HepG2 (cell line): ENCODE results near the gene HEXD. TPM values are rescaled to one million over a fixed set of nuclear protein-coding genes. Genes with fewer than 3 reads are reported as not detected.

Source experiments
- ATAC-seq: fragments of 200-7000 bp; cut with Tn5 transposase; 3 replicates; pipeline ENCODE4 v1.9.1; 2020; ENCODE audit warnings: mild to moderate bottlenecking, moderate library complexity
- BruUV-seq: library from RNA; stranded (reverse); fragments of 400-500 nt; replicated peaks from 2 replicates; lab custom pipeline; 2021; lab: Mats Ljungman, UMichigan
- CTCF ChIA-PET: fragments of 300-600 bp; formaldehyde crosslinking; extraction: SDS; loops from one replicate; lab custom pipeline; 2021; ENCODE audit warnings: low total read pairs, inconsistent platforms, low intra/inter-chr PET ratio; lab: Yijun Ruan, JAX
- POLR2A ChIA-PET: fragments of 350-600 bp; sonication (Branson Sonifier 250); formaldehyde crosslinking; loops from one replicate; lab custom pipeline; 2020; ENCODE audit warnings: antibody characterized with exemption, inconsistent platforms; lab: Yijun Ruan, JAX
- DNase-seq: peaks from one replicate; pipeline ENCODE4 v3.0.0-alpha.2; 2015; ENCODE audit warnings: low spot score
- FAIRE-seq: peaks from 3 replicates; lab custom pipeline; 2011; peaks lifted over from hg19 to GRCh38; lab: Jason Lieb, UNC
- H2AFZ ChIP-seq: one replicate; pipeline ENCODE4 v1.6.1; 2011; ENCODE audit warnings: low read length, inconsistent platforms
- H3K27ac ChIP-seq: fragments of 300-600 bp; 3 replicates; pipeline ENCODE4 v1.8.0; 2011; ENCODE audit warnings: mixed run types, mild to moderate bottlenecking, mixed read lengths, low read length, inconsistent platforms; ENCODE audit not compliant: insufficient read depth; ENCODE audit errors: extremely low read length
- H3K27me3 ChIP-seq, 2 experiments: fragments of 200-600 bp in 1 of 2; 2 replicates in 1 of 2; 3 replicates in 1 of 2; pipeline versions ENCODE4 v1.6.0 to v1.8.0; 2011; ENCODE audit warnings: low read length in 2 of 2, mild to moderate bottlenecking in 2 of 2, moderate library complexity in 2 of 2, inconsistent platforms in 1 of 2; ENCODE audit not compliant: insufficient read depth in 2 of 2, control insufficient read depth in 1 of 2
- H3K36me3 ChIP-seq, 2 experiments: fragments of 200-600 bp in 1 of 2; replicated peaks in 1 of 2; 2 replicates in 1 of 2; 3 replicates in 1 of 2; pipeline versions ENCODE4 v1.5.1 to v1.8.0; 2011; ENCODE audit warnings: low read length in 2 of 2, inconsistent platforms in 1 of 2; ENCODE audit not compliant: insufficient read depth in 2 of 2, control insufficient read depth in 1 of 2
- H3K4me1 ChIP-seq: 2 replicates; pipeline ENCODE4 v1.5.1; 2012; ENCODE audit warnings: low read length, inconsistent platforms; ENCODE audit not compliant: insufficient read depth
- H3K4me2 ChIP-seq: 2 replicates; pipeline ENCODE4 v1.6.0; 2011; ENCODE audit warnings: low read depth, low read length, inconsistent platforms
- H3K4me3 ChIP-seq, 3 experiments: fragments of 200-600 bp in 1 of 3; sonication (generic), shearing (Covaris generic) in 1 of 3; replicated peaks in 1 of 3; 2 replicates each; pipeline ENCODE4 v1.5.1; 2011 to 2016; ENCODE audit warnings: low read length in 3 of 3, inconsistent platforms in 2 of 3, low read depth in 2 of 3, mild to moderate bottlenecking in 2 of 3, control low read depth in 1 of 3, mixed read lengths in 1 of 3; ENCODE audit not compliant: insufficient read depth in 1 of 3
- H3K79me2 ChIP-seq: one replicate; pipeline ENCODE4 v1.6.1; 2011; ENCODE audit warnings: low read length, inconsistent platforms; ENCODE audit not compliant: insufficient read depth
- H3K9ac ChIP-seq: 2 replicates; pipeline ENCODE4 v1.6.0; 2011; ENCODE audit warnings: mild to moderate bottlenecking, low read depth, low read length, inconsistent platforms; ENCODE audit not compliant: insufficient read depth
- H3K9me3 ChIP-seq: 2 replicates; pipeline ENCODE4 v1.5.1; 2012; ENCODE audit warnings: mild to moderate bottlenecking, low read length
- H4K20me1 ChIP-seq: 2 replicates; pipeline ENCODE4 v1.6.0; 2011; ENCODE audit warnings: inconsistent platforms, mild to moderate bottlenecking, low read length, moderate library complexity; ENCODE audit not compliant: insufficient read depth
- AFF4 ChIP-seq: sonication (generic); formaldehyde crosslinking; IDR thresholded peaks from 2 replicates; pipeline ENCODE4 v1.4.0; 2020; ENCODE audit warnings: missing genetic modification reagents
- BCLAF1 ChIP-seq: fragments of 450-650 bp; IDR thresholded peaks from 2 replicates; pipeline ENCODE4 v1.6.1; 2017; ENCODE audit warnings: mild to moderate bottlenecking
- E2F5 ChIP-seq: sonication (generic); formaldehyde crosslinking; conservative IDR thresholded peaks from 2 replicates; pipeline ENCODE4 v1.4.0; 2020; ENCODE audit warnings: missing genetic modification reagents
- GABPB1 ChIP-seq: IDR thresholded peaks from 2 replicates; pipeline ENCODE4 v1.6.1; 2016; ENCODE audit warnings: mild to moderate bottlenecking, missing genetic modification reagents, moderate library complexity, missing compliant biosample characterization
- GATAD1 ChIP-seq: IDR thresholded peaks from 2 replicates; pipeline ENCODE4 v1.6.1; 2016; ENCODE audit warnings: missing genetic modification reagents, missing compliant biosample characterization
- NFIB ChIP-seq: sonication (generic); formaldehyde crosslinking; IDR thresholded peaks from 2 replicates; pipeline ENCODE4 v1.9.0; 2021; ENCODE audit warnings: missing genetic modification reagents, mild to moderate bottlenecking, borderline replicate concordance
- ZNF274 ChIP-seq: sonication (generic); formaldehyde crosslinking; IDR thresholded peaks from 2 replicates; pipeline ENCODE4 v1.5.1; 2020; ENCODE audit warnings: mild to moderate bottlenecking, missing genetic modification reagents
- ZNF597 ChIP-seq: sonication (generic); formaldehyde crosslinking; IDR thresholded peaks from 2 replicates; pipeline ENCODE4 v1.5.0; 2020; ENCODE audit warnings: missing genetic modification reagents
- ZNF616 ChIP-seq: sonication (generic); formaldehyde crosslinking; IDR thresholded peaks from 2 replicates; pipeline ENCODE4 v1.5.0; 2020; ENCODE audit warnings: low read depth, mild to moderate bottlenecking, missing genetic modification reagents
- WGBS: methylation state at CpG from one replicate; pipeline ENCODE4 v1.1.6; 2017; ENCODE audit warnings: low lambda C conversion rate; 5-methylcytosine and 5-hydroxymethylcytosine counted together
- in situ Hi-C: cut with HindIII; loops from 2 replicates; pipeline ENCODE4 v1.10.0; 2017; ENCODE audit warnings: low pct_unique_long_range_greater_than_20kb; ENCODE audit not compliant: extremely low pct_ligation_motif_present
- intact Hi-C: fragments of 100-400 bp; cut with micrococcal nuclease; formaldehyde crosslinking; loops from one replicate; pipeline ENCODE4 v1.10.0; 2022; ENCODE audit not compliant: unreplicated experiment
- polyA plus RNA-seq, 8 experiments: library from polyadenylated mRNA; depleted of rRNA in 3 of 8; stranded (reverse) in 7 of 8; unstranded in 1 of 8; fragments of >200 nt; fragmentation: Illumina TruSeq in 4 of 8; extraction: Trizol in 4 of 8; gene quantifications; 2 replicates each; pipeline versions ENCODE4 v1.2.1 to v1.2.3, GENCODE V29; 2011 to 2016; ENCODE audit warnings: low read depth in 4 of 8, missing spikeins in 1 of 8, mixed read lengths in 1 of 8; ENCODE audit not compliant: insufficient read depth in 1 of 8
- total RNA-seq, 5 experiments: library from RNA; depleted of rRNA; stranded (reverse); fragments of >200 nt; fragmentation: Illumina TruSeq; extraction: Trizol; gene quantifications; 2 replicates each; pipeline ENCODE4 v1.2.3, GENCODE V29; 2016; ENCODE audit warnings: low read depth in 1 of 5

The HEXD gene
- total and polyA plus RNA-seq, 2 of the 13 experiments (the other 11 are each of a cell fraction or from before 2014, with no cell fraction given): 22.3 to 41.8 TPM

GRCh38 chr17:82434216-82434565, 16.0 kb downstream of the HEXD start:
- H4K20me1 ChIP-seq: no peaks in the 10 kb centered on the region
- no peaks in the 10 kb centered on the region for H3K4me1 ChIP-seq
- ChIA-PET CTCF (no interaction called here), POLR2A (no interaction called here)
- intact Hi-C loops (no loop called here), in situ Hi-C loops (no loop called here)
- ATAC-seq (no peak), DNase-seq (no peak)
- H3K27ac ChIP-seq: no peak overlapping the region
- no peaks in the 10 kb centered on the region for H3K79me2 ChIP-seq
- H3K9me3 ChIP-seq: no peaks in the 10 kb centered on the region
- no peaks in the 10 kb centered on the region for H3K27me3 ChIP-seq
- H3K9ac ChIP-seq: no peak overlapping the region
- WGBS: 97% methylated on average over 3 of the region's 3 CpGs
- no peak for TF ChIP-seq E2F5 (CRISPR knock-in tag)
- TF ChIP-seq ZNF597 (CRISPR knock-in tag): no peak
- TF ChIP-seq, all 625 proteins: peak for 0
- Histone ChIP-seq H3K4me3 (no peak overlapping the region), H3K36me3 (peaks cover 10 to 12% of the 10 kb centered on the region in 2 experiments; a peak in 4 of 5 replicates), H2AFZ (no peak overlapping the region), H3K4me2 (no peak overlapping the region)
- BruUV-seq: no TSS peak
- FAIRE-seq: no peak

- ATAC-seq: no peak
- Histone ChIP-seq H3K4me2 (no peak overlapping the region), H3K4me1 (no peaks in the 10 kb centered on the region), H3K4me3 (no peak overlapping the region), H3K27me3 (no peaks in the 10 kb centered on the region), H3K79me2 (no peaks in the 10 kb centered on the region), H4K20me1 (no peaks in the 10 kb centered on the region), H3K36me3 (peaks cover 9 to 10% of the 10 kb centered on the region in 2 experiments; a peak in 4 of 5 replicates), H3K9ac (no peak overlapping the region), H3K9me3 (no peaks in the 10 kb centered on the region), H3K27ac (no peak overlapping the region), H2AFZ (no peak overlapping the region)
- POLR2A ChIA-PET: no interaction called here
- no peak for DNase-seq
- CTCF ChIA-PET: no interaction called here
- WGBS: 96% methylated on average over 11 of the region's 12 CpGs
- no TSS peak for BruUV-seq
- intact Hi-C loops: no loop called here
- in situ Hi-C loops: no loop called here
- no peak for FAIRE-seq
- no peak for TF ChIP-seq ZNF616
- TF ChIP-seq GATAD1 (CRISPR knock-in tag): no peak
- TF ChIP-seq ZNF274 (CRISPR knock-in tag): no peak
- no peak for TF ChIP-seq GABPB1 (CRISPR knock-in tag)
- no peak for TF ChIP-seq BCLAF1
- TF ChIP-seq NFIB (CRISPR knock-in tag): no peak
- TF ChIP-seq AFF4 (CRISPR knock-in tag): no peak
These were observed 17.0 kb downstream of the HEXD start for GRCh38 chr17:82435103-82435502.
